RWPE2 (cell line): Measurements from ENCODE around the gene CLEC1B.
"Not testable (repeated sequence)": the region's sequence is repeated elsewhere in the genome, so short reads cannot be mapped to it uniquely, and the experiment has no call there.

ENCODE experiments used
- ATAC-seq: fragments of 200-7000 bp; cut with Tn5 transposase; 3 replicates; pipeline ENCODE4 v1.9.1; 2021; ENCODE audit warnings: low read depth
- DNase-seq: peaks from one replicate; pipeline ENCODE4 v3.0.0-alpha.2; 2020; ENCODE audit warnings: low spot score
- H3K27ac ChIP-seq: fragments of 450-650 bp; 2 replicates; pipeline ENCODE4 v1.5.1; 2017; ENCODE audit warnings: mild to moderate bottlenecking; ENCODE audit not compliant: poor library complexity, severe bottlenecking
- H3K27me3 ChIP-seq: fragments of 250-450 bp; sonication (Bioruptor Pico); 2 replicates; pipeline ENCODE4 v1.5.1; 2021; ENCODE audit warnings: mild to moderate bottlenecking, moderate library complexity; ENCODE audit not compliant: insufficient read depth, poor library complexity, severe bottlenecking
- H3K36me3 ChIP-seq: fragments of 250-450 bp; sonication (Bioruptor Pico); 2 replicates; pipeline ENCODE4 v1.5.1; 2020; ENCODE audit warnings: low read depth, mild to moderate bottlenecking, moderate library complexity
- H3K4me1 ChIP-seq: fragments of 250-450 bp; sonication (Bioruptor Pico); 2 replicates; pipeline ENCODE4 v1.5.1; 2021; ENCODE audit warnings: mild to moderate bottlenecking, moderate library complexity; ENCODE audit not compliant: insufficient read depth, poor library complexity, severe bottlenecking
- H3K4me3 ChIP-seq: fragments of 250-450 bp; sonication (Bioruptor Pico); 2 replicates; pipeline ENCODE4 v1.5.1; 2021; ENCODE audit warnings: mild to moderate bottlenecking, moderate library complexity; ENCODE audit not compliant: severe bottlenecking
- H3K9me3 ChIP-seq: fragments of 250-450 bp; sonication (Bioruptor Pico); 2 replicates; pipeline ENCODE4 v1.5.1; 2021; ENCODE audit warnings: mild to moderate bottlenecking, moderate library complexity; ENCODE audit not compliant: severe bottlenecking
- TF ChIP-seq, protein P1 (sequence below): fragments of 450-650 bp; IDR thresholded peaks from one replicate; pipeline ENCODE4 v1.5.1; 2017; ENCODE audit warnings: mild to moderate bottlenecking, moderate library complexity; ENCODE audit not compliant: poor library complexity, severe bottlenecking

The CLEC1B gene

GRCh38 chr12:9977916-9978315 is 21.0 kb downstream of the CLEC1B start:
- H3K36me3 ChIP-seq, result no peaks in the 10 kb centered on the region
- no peaks in the 10 kb centered on the region for H3K27me3 ChIP-seq
- DNase-seq (no peak), ATAC-seq (no peak)
- TF ChIP-seq, protein P1, sequence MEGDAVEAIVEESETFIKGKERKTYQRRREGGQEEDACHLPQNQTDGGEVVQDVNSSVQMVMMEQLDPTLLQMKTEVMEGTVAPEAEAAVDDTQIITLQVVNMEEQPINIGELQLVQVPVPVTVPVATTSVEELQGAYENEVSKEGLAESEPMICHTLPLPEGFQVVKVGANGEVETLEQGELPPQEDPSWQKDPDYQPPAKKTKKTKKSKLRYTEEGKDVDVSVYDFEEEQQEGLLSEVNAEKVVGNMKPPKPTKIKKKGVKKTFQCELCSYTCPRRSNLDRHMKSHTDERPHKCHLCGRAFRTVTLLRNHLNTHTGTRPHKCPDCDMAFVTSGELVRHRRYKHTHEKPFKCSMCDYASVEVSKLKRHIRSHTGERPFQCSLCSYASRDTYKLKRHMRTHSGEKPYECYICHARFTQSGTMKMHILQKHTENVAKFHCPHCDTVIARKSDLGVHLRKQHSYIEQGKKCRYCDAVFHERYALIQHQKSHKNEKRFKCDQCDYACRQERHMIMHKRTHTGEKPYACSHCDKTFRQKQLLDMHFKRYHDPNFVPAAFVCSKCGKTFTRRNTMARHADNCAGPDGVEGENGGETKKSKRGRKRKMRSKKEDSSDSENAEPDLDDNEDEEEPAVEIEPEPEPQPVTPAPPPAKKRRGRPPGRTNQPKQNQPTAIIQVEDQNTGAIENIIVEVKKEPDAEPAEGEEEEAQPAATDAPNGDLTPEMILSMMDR, result no peak
- H3K4me3 ChIP-seq, result no peak overlapping the region
- H3K9me3 ChIP-seq, result no peaks in the 10 kb centered on the region
- H3K27ac ChIP-seq, result no peak overlapping the region
- H3K4me1 ChIP-seq, result no peaks in the 10 kb centered on the region

DNA sequence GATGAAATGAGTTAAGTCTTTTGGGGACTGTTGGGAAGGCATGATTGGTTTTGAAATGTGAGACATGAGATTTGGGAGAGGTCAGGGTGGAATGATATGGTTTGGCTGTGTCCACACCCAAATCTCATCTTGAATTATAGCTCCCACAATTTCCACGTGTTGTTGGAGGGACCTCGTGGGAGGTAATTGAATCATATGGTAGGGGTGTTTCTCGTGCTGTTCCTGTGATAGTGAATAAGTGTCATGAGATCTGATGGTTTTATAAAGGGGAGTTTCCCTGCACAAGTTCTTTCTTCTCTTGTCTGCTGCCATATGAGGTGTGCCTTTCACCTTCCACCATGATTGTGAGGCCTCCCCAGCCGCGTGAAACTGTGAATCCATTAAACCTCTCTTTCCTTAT is 22.3 kb downstream of the CLEC1B start:
- not testable (repeated sequence) for H3K4me3 ChIP-seq, H3K36me3 ChIP-seq, ATAC-seq, H3K27ac ChIP-seq, H3K9me3 ChIP-seq, DNase-seq, H3K27me3 ChIP-seq, H3K4me1 ChIP-seq

DNA sequence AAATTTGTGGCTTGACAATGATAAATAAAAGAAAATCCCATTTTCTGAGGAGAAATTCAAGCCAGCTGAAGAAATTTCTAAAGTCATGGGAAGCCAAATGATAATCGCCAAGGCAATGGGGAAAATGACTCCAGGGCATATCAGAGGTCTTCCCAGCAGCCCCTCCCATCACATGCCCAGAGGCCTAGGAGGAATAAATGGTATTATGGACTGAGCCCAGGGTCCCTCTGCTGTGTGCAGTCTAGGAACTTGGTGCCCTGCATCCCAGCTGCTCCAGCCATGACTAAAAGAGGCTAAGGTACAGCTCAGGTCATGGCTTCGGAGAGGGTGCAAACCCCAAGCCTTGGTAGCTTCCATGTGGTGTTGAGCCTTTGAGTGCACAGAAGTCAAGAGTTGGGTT is 23.3 kb downstream of the CLEC1B start:
- Histone ChIP-seq H3K27me3 (no peaks in the 10 kb centered on the region), H3K4me1 (no peaks in the 10 kb centered on the region), H3K36me3 (no peaks in the 10 kb centered on the region), H3K9me3 (no peaks in the 10 kb centered on the region), H3K27ac (no peak overlapping the region), H3K4me3 (no peak overlapping the region)
- ATAC-seq (no peak), DNase-seq (no peak)
- TF ChIP-seq, protein P1, result no peak

DNA sequence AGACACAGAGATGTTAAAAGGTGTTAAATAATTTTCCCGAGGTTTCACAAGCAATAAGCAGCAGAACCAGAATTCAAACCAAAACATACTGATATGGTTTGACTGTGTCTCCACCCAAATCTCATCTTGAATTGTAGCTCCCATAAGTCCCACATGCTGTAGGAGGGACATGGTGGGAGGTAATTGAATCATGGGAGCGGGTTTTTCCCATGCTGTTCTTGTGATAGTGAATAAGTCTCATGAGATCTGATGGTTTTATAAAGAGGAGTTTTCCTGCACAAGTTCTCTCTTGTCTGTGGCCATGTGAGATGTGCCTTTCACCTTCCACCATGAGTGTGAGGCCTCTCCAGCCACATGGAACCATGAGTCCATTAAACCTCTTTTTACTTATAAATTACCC is 24.2 kb downstream of the CLEC1B start:
- not testable (repeated sequence) for H3K36me3 ChIP-seq, H3K27me3 ChIP-seq, ATAC-seq

GRCh38 chr12:9973949-9974348 is 25.0 kb downstream of the CLEC1B start:
- H3K27ac ChIP-seq, result no peak overlapping the region
- H3K27me3 ChIP-seq, result no peaks in the 10 kb centered on the region
- DNase-seq (no peak), ATAC-seq (no peak)
- TF ChIP-seq, protein P1, result no peak
- H3K36me3 ChIP-seq, result no peaks in the 10 kb centered on the region
- H3K4me3 ChIP-seq, result no peak overlapping the region
- H3K4me1 ChIP-seq, result no peaks in the 10 kb centered on the region
- no peaks in the 10 kb centered on the region for H3K9me3 ChIP-seq

More for the DNA sequence above, 24.2 kb downstream of the CLEC1B start:
- not testable (repeated sequence) for H3K9me3 ChIP-seq, H3K4me3 ChIP-seq, H3K4me1 ChIP-seq, H3K27ac ChIP-seq, DNase-seq

DNA sequence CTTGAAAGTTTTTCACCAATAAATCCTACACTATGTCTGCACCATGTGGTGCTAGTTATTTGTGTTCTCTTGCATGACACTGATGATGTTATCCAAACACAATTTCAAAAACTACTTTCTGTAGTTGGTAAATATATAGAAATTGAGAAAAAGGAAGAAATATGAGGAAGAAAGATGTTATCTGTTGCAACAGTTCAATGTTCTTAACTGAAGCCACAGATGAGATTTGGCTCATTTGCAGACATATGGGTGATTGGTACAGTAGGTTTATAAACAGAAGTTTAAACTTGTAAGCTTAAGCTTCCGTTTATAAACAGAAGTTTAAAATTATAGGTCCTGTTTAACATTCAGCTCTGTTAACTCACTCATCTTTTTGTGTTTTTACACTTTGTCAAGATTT is 27.7 kb downstream of the CLEC1B start, which contains the start of gene CLEC12A:
Gene CLEC12A (plus strand): TSS at position 229 of the 400 bp plus-strand sequence. CDS start 188 bp downstream, outside the sequence.
- H3K27ac ChIP-seq, result no peak within 1 kb of the TSS
- H3K4me1 ChIP-seq, result no peaks in the 10 kb centered on the region
- DNase-seq, result no peak
- H3K36me3 ChIP-seq, result no peaks in the 10 kb centered on the region
- H3K4me3 ChIP-seq, result no peak within 1 kb of the TSS
- TF ChIP-seq, protein P1, result no peak
- H3K27me3 ChIP-seq, result no peaks in the 10 kb centered on the region
- no peak for ATAC-seq
- no peaks in the 10 kb centered on the region for H3K9me3 ChIP-seq
